LoVo (cell line): ENCODE measurements around the gene GATA2.

ENCODE experiments used
- DNase-seq: peaks from one replicate; pipeline ENCODE4 v3.0.0-alpha.2; 2016; ENCODE audit warnings: low spot score

GATA2 gene

GRCh38 chr3:128492671-128493569, at the start of gene GATA2:
Gene GATA2, minus strand, starts transcription at chr3:128493201. Its CDS starts 6,170 bp downstream, at chr3:128487031.
- DNase-seq, result no peak

- no peak for DNase-seq
These were observed 48.2 kb upstream of the GATA2 start for GRCh38 chr3:128541246-128541645.

- DNase-seq, result no peak
These were observed 46.4 kb upstream of the GATA2 start for GRCh38 chr3:128539376-128539775.

GRCh38 chr3:128537091-128537703, 44.2 kb upstream of the GATA2 start:
- DNase-seq, result no peak

- DNase-seq, result no peak
These were observed 39.3 kb upstream of the GATA2 start for GRCh38 chr3:128532012-128532983.

GRCh38 chr3:128524374-128525299, 31.6 kb upstream of the GATA2 start:
- no peak for DNase-seq

GRCh38 chr3:128523591-128523990, 30.6 kb upstream of the GATA2 start:
- no peak for DNase-seq

GRCh38 chr3:128521715-128522114, 28.7 kb upstream of the GATA2 start:
- no peak for DNase-seq

GRCh38 chr3:128518587-128519490, 25.8 kb upstream of the GATA2 start:
- DNase-seq, result no peak

- no peak for DNase-seq
These were observed 24.6 kb upstream of the GATA2 start for GRCh38 chr3:128517648-128518047.

- no peak for DNase-seq
These were observed 23.0 kb upstream of the GATA2 start for GRCh38 chr3:128515967-128516366.

GRCh38 chr3:128508852-128509251, 15.9 kb upstream of the GATA2 start:
- DNase-seq, result no peak

- DNase-seq, result no peak
These were observed 13.8 kb upstream of the GATA2 start for GRCh38 chr3:128506754-128507153.

- no peak for DNase-seq
These were observed 12.8 kb upstream of the GATA2 start for GRCh38 chr3:128505771-128506170.

- DNase-seq, result no peak
These were observed 12.1 kb upstream of the GATA2 start for GRCh38 chr3:128504963-128505730.

GRCh38 chr3:128504533-128504915, 11.5 kb upstream of the GATA2 start:
- no peak for DNase-seq

GRCh38 chr3:128503751-128504532, 10.9 kb upstream of the GATA2 start:
- DNase-seq, result no peak

- DNase-seq, result no peak
These were observed 10.2 kb upstream of the GATA2 start for GRCh38 chr3:128503164-128503651.
